Measurements from ENCODE around the gene DNAJC24.

- no peak for TF ChIP-seq CTCF (IDR thresholded peaks at IDR 0.05)
- TF ChIP-seq POLR2A (IDR thresholded peaks at IDR 0.05) = no peak
- no peak for TF ChIP-seq POLR2AphosphoS5 (IDR thresholded peaks at IDR 0.05)
- no peak for TF ChIP-seq EP300 (IDR thresholded peaks at IDR 0.05)
Measured at GRCh38 chr11:31455177-31455576, 85.5 kb downstream of the DNAJC24 start.
